SK-N-SH (cell line): Measurements from ENCODE around the gene HSD17B12. TPM values are rescaled to one million over a fixed set of nuclear protein-coding genes. Genes with fewer than 3 reads are reported as not detected.
"Not testable (repeated sequence)": the region's sequence is repeated elsewhere in the genome, so short reads cannot be mapped to it uniquely, and the experiment has no call there.

ENCODE experiments used
- CTCF ChIA-PET: fragments of 300-600, 350-600 bp; formaldehyde crosslinking; extraction: SDS; loops from one replicate; lab custom pipeline; 2021; lab: Yijun Ruan, JAX
- POLR2A ChIA-PET: fragments of 350-600 bp; sonication (Branson Sonifier 250); formaldehyde crosslinking; extraction: SDS; loops from one replicate; lab custom pipeline; 2020; ENCODE audit warnings: antibody characterized with exemption, inconsistent platforms; lab: Yijun Ruan, JAX
- DNase-seq: peaks from one replicate; pipeline ENCODE4 v3.0.0; 2012
- H2AFZ ChIP-seq: fragments of 200-600 bp; sonication (generic); 2 replicates; pipeline ENCODE4 v1.8.1; 2016; ENCODE audit warnings: antibody characterized with exemption, mild to moderate bottlenecking, low read depth
- H3F3A ChIP-seq: fragments of 200-600 bp; sonication (generic); replicated peaks from 2 replicates; pipeline ENCODE3; 2016; ENCODE audit warnings: antibody characterized with exemption, mild to moderate bottlenecking; ENCODE audit not compliant: insufficient read depth
- H3K27ac ChIP-seq, 2 experiments: fragments of 200-500 bp in 1 of 2; fragments of 200-600 bp in 1 of 2; sonication (Bioruptor generic) in 1 of 2; sonication (generic), shearing (Covaris generic) in 1 of 2; 2 replicates each; pipeline versions ENCODE4 v1.5.1 to v1.6.1; 2014 to 2016; ENCODE audit warnings: low read depth in 2 of 2, inconsistent platforms in 1 of 2, low read length in 1 of 2, mild to moderate bottlenecking in 1 of 2, mixed read lengths in 1 of 2
- H3K27me3 ChIP-seq: fragments of 200-600 bp; sonication (generic), shearing (Covaris generic); 2 replicates; pipeline ENCODE4 v1.6.1; 2016; ENCODE audit warnings: mixed run types; ENCODE audit not compliant: insufficient read depth
- H3K36me3 ChIP-seq, 2 experiments: fragments of 200-500 bp in 1 of 2; fragments of 200-600 bp in 1 of 2; sonication (Bioruptor generic) in 1 of 2; sonication (generic) in 1 of 2; replicated peaks in 1 of 2; 2 replicates each; pipeline versions ENCODE3 to v1.5.1; 2014 to 2016; ENCODE audit warnings: low read length in 1 of 2, mild to moderate bottlenecking in 1 of 2; ENCODE audit not compliant: insufficient read depth in 2 of 2, control insufficient read depth in 1 of 2
- H3K4me1 ChIP-seq, 2 experiments: fragments of 200-500 bp in 1 of 2; fragments of 200-600 bp in 1 of 2; sonication (Bioruptor generic) in 1 of 2; sonication (generic), shearing (Covaris generic) in 1 of 2; 2 replicates each; pipeline versions ENCODE4 v1.5.1 to v1.6.1; 2014 to 2016; ENCODE audit warnings: low read depth in 1 of 2, low read length in 1 of 2, mixed run types in 1 of 2; ENCODE audit not compliant: insufficient read depth in 2 of 2, control insufficient read depth in 1 of 2
- H3K4me2 ChIP-seq: fragments of 200-600 bp; sonication (generic), shearing (Covaris generic); 2 replicates; pipeline ENCODE4 v1.6.1; 2017; ENCODE audit warnings: mixed run types
- H3K4me3 ChIP-seq, 2 experiments: fragments of 200-500 bp in 1 of 2; fragments of 200-600 bp in 1 of 2; sonication (Bioruptor generic) in 1 of 2; sonication (generic), shearing (Covaris generic) in 1 of 2; 2 replicates each; pipeline versions ENCODE4 v1.5.1 to v1.8.1; 2014 to 2016; ENCODE audit warnings: low read depth in 2 of 2, inconsistent platforms in 1 of 2, low read length in 1 of 2, mild to moderate bottlenecking in 1 of 2, mixed read lengths in 1 of 2, moderate library complexity in 1 of 2
- H3K79me2 ChIP-seq: fragments of 200-600 bp; sonication (generic); 2 replicates; pipeline ENCODE4 v1.8.1; 2017; ENCODE audit warnings: mild to moderate bottlenecking; ENCODE audit not compliant: insufficient read depth
- H3K9ac ChIP-seq: fragments of 200-600 bp; sonication (generic); 2 replicates; pipeline ENCODE4 v1.6.1; 2017; ENCODE audit warnings: mixed run types
- H3K9me2 ChIP-seq: fragments of 200-600 bp; sonication (generic); 2 replicates; pipeline ENCODE4 v1.6.1; 2017; ENCODE audit warnings: mixed run types
- H3K9me3 ChIP-seq: fragments of 200-600 bp; sonication (generic); 2 replicates; pipeline ENCODE4 v1.6.1; 2017; ENCODE audit warnings: mixed run types, mild to moderate bottlenecking, moderate library complexity
- H4K20me1 ChIP-seq: fragments of 200-600 bp; sonication (generic); 2 replicates; pipeline ENCODE4 v1.6.1; 2017; ENCODE audit warnings: mild to moderate bottlenecking, mixed run types; ENCODE audit not compliant: insufficient read depth
- PBX3 ChIP-seq: IDR thresholded peaks from 2 replicates; pipeline ENCODE4; 2012
- RAD21 ChIP-seq: IDR thresholded peaks from 2 replicates; pipeline ENCODE4 v1.6.1; 2012; ENCODE audit warnings: mild to moderate bottlenecking, low read length
- SIN3A ChIP-seq: IDR thresholded peaks from 2 replicates; pipeline ENCODE4 v1.6.1; 2012; ENCODE audit warnings: low read depth, mild to moderate bottlenecking, low read length, moderate library complexity, borderline replicate concordance
- USF1 ChIP-seq: IDR thresholded peaks from 2 replicates; pipeline ENCODE4 v1.4.0; 2012; ENCODE audit warnings: low read depth, borderline replicate concordance
- WGBS: methylation state at CpG from one replicate; pipeline ENCODE4 v1.1.6; 2017; ENCODE audit warnings: low lambda C conversion rate; 5-methylcytosine and 5-hydroxymethylcytosine counted together
- polyA plus RNA-seq, 3 experiments: library from polyadenylated mRNA; depleted of rRNA; stranded (reverse); fragments of >200 nt; gene quantifications; 2 replicates each; pipeline ENCODE4 v1.2.3, GENCODE V29; 2012

HSD17B12 gene
- polyA plus RNA-seq, 1 of the 3 experiments (the other 2 are of a cell fraction), result 19.7 TPM

- no peak for DNase-seq
- CTCF ChIA-PET, result no interaction called here
These were observed 31.0 kb upstream of the HSD17B12 start for GRCh38 chr11:43649501-43649900.

GRCh38 chr11:43649921-43650320, 30.6 kb upstream of the HSD17B12 start:
- Histone ChIP-seq H3K9me3 (no peaks in the 10 kb centered on the region), H3F3A (no peaks in the 10 kb centered on the region), H3K27ac (no peak overlapping the region), H3K4me2 (no peak overlapping the region), H4K20me1 (no peaks in the 10 kb centered on the region), H2AFZ (no peak overlapping the region), H3K27me3 (no peaks in the 10 kb centered on the region), H3K9ac (no peak overlapping the region), H3K4me1 (peaks cover 2 to 6% of the 10 kb centered on the region in 2 experiments; a peak in 3 of 4 replicates), H3K4me3 (no peak overlapping the region), H3K36me3 (peaks cover 3 to 4% of the 10 kb centered on the region in 2 experiments), H3K9me2 (no peaks in the 10 kb centered on the region), H3K79me2 (peaks cover 9% of the 10 kb centered on the region)
- no peak for TF ChIP-seq USF1
- TF ChIP-seq SIN3A, result no peak
- POLR2A ChIA-PET, result no interaction called here
- no peak for DNase-seq
- CTCF ChIA-PET, result interaction anchor here (0.6 kb wide), 1 partner anchor 115 kb away, joined by 3 read pairs; no protein-coding TSS in a partner anchor
- 100% methylated on average over 1 of the region's 1 CpG for WGBS

More at GRCh38 chr11:43649501-43649900, 31.0 kb upstream of the HSD17B12 start:
- H3K9me2 ChIP-seq, result no peaks in the 10 kb centered on the region
- no peak overlapping the region for H3K27ac ChIP-seq
- no peaks in the 10 kb centered on the region for H3K9me3 ChIP-seq
- peaks cover 13% of the 10 kb centered on the region for H3K79me2 ChIP-seq
- no peak for TF ChIP-seq PBX3
- TF ChIP-seq RAD21, result peak; percentile 35
- H3K27me3 ChIP-seq, result no peaks in the 10 kb centered on the region
- H3F3A ChIP-seq, result no peaks in the 10 kb centered on the region
- no peak overlapping the region for H3K9ac ChIP-seq
- no peak overlapping the region for H3K4me3 ChIP-seq
- no peak overlapping the region for H3K4me2 ChIP-seq
- POLR2A ChIA-PET, result no interaction called here
- peaks cover 6 to 9% of the 10 kb centered on the region in 2 experiments; a peak in 3 of 4 replicates for H3K4me1 ChIP-seq
- 90% methylated on average over 4 of the region's 4 CpGs for WGBS
- no peak overlapping the region for H2AFZ ChIP-seq
- H3K36me3 ChIP-seq, result peaks cover 3 to 4% of the 10 kb centered on the region in 2 experiments
- H4K20me1 ChIP-seq, result no peaks in the 10 kb centered on the region

- POLR2A ChIA-PET, H3K27ac ChIP-seq, CTCF ChIA-PET, H3K79me2 ChIP-seq, H4K20me1 ChIP-seq, H2AFZ ChIP-seq, H3K4me3 ChIP-seq, H3K9me3 ChIP-seq, H3K4me2 ChIP-seq, DNase-seq, H3K4me1 ChIP-seq, H3K9ac ChIP-seq, H3F3A ChIP-seq, H3K9me2 ChIP-seq, H3K36me3 ChIP-seq, H3K27me3 ChIP-seq: not testable (repeated sequence)
- 59% methylated on average over 9 of the region's 9 CpGs for WGBS
These were observed 17.5 kb upstream of the HSD17B12 start for GRCh38 chr11:43663018-43663417.
